HG03565 (cell line): Measurements from ENCODE around the gene DLG4.
A peak's percentile ranks its signal among the peaks of the same experiment; 100 is the strongest.
"Not testable (repeated sequence)": the region's sequence is repeated elsewhere in the genome, so short reads cannot be mapped to it uniquely, and the experiment has no call there.

Experiments
- ATAC-seq: cut with Tn5 transposase; IDR thresholded peaks from one replicate; pipeline ENCODE4 v1.9.1; 2021; ENCODE audit warnings: mild to moderate bottlenecking, moderate library complexity; ENCODE audit not compliant: unreplicated experiment

DLG4 gene

DNA sequence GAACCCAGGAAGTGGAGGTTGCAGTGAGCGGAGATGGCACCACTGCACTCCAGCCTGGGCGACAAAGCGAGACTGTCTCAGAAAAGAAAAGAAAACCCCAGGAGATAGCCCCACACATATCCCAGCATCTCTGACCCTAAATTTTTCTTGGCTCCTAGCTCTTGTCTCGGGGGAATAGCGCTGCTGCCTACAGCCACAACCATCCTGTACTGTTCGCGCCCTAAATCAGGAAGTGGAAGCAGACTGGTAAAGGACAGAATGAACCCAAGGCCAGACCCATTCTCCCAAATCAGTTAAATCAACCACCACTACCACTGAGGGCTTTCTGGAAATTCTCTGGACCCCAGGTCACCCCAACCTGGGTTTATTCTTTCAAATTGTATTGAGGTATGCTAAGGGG lies 30.2 kb upstream of the DLG4 start:
- no peak for ATAC-seq

DNA sequence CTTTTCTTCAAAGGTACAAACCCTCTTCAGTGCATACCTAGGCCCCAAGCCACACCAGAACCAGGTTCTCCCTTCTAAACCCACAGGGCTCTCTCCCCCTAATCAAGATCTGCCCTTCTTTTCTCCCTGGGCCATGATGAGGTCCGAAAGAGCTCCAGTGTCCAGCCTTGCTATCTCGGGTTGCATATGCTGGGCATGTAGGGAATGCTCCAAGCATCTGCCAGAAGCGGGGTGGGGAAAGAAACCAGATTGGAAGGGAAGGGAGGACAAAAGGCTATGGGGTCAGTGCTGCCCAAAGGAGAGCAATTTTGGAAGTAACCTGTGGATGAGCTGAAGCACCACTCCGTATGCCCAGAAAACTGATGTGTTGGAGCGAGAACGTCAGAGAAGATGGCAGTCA lies 29.6 kb upstream of the DLG4 start:
- no peak for ATAC-seq

DNA sequence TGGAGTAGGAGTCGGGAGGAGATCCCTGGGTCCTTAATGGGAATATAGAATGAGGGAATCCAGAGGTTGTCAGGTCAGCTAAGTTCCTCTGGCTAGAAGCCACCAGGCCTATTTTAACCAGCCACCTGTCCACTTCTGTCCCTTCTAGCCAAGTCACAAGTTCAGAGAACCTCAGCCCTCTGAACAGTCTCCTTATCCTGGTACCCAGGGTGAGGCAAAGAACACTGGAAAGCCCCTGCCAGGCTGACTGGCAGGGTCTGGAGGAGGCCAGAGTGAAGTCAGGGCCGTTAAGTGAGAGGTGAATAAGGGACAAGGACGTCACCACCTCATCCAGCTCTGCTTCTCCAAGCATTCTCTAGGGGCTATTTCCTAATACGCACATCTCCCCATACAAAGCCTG lies 29.2 kb upstream of the DLG4 start:
- ATAC-seq, result no peak

- ATAC-seq, result no peak
Observed at GRCh38 chr17:7246779-7247178, 27.1 kb upstream of the DLG4 start.

GRCh38 chr17:7243838-7244237 lies 24.2 kb upstream of the DLG4 start:
- not testable (repeated sequence) for ATAC-seq

DNA sequence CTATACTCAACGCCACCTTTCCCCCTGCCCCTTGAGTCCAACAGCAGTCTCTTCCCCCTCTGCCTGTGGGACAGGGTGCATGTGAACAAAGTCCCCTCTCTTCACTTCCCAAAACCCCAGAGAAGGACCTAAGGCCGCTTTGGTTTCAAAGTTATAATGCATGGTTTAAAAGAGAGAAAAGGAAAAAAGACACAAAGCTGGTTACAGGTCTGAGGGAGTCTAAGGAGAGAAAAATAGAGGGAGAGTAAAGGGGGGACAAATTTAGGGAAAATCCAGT lies 23.8 kb upstream of the DLG4 start:
- ATAC-seq, result no peak

DNA sequence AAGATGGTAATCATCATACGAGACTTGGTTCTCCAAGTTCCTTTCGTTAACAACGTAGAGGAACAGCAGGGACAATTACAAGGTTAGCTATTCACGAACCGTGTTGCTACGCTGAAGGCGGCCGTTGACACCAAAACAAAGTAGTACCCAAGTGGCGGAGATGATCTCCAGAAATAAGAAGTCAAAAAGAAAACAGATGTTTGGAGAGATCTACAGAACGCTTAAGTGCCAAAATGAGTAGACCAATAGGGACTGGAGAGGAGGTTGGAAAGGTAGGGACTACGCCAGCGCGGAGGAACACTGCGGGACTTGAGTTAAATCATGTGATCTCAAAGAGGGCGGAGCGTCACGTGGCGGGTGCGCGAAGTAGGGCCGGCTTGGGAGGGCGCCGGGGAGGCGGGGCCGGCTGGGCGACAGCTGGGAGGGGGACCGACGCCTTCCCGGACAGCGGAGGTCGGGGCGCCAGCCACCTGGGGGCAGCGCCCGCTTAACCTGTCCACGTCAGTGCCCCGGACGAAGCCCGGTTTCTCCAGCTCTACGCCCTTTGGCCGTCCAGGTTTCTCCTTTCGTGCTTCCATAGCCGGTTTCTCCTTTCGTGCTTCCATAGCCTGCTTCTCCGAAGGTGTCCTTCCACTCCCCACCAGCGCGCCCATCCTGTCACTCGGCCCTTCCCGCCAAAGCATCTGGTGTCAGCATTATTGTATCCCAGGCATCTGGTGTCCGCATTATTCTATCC lies 23.2 kb upstream of the DLG4 start:
- peak; percentile 34 for ATAC-seq

- ATAC-seq, result peak; percentile 20
Observed at GRCh38 chr17:7241783-7242716, 22.4 kb upstream of the DLG4 start, which contains the start of gene GABARAP. GABARAP (minus strand) TSS chr17:7242449; CDS start chr17:7242330, 119 bp downstream.

DNA sequence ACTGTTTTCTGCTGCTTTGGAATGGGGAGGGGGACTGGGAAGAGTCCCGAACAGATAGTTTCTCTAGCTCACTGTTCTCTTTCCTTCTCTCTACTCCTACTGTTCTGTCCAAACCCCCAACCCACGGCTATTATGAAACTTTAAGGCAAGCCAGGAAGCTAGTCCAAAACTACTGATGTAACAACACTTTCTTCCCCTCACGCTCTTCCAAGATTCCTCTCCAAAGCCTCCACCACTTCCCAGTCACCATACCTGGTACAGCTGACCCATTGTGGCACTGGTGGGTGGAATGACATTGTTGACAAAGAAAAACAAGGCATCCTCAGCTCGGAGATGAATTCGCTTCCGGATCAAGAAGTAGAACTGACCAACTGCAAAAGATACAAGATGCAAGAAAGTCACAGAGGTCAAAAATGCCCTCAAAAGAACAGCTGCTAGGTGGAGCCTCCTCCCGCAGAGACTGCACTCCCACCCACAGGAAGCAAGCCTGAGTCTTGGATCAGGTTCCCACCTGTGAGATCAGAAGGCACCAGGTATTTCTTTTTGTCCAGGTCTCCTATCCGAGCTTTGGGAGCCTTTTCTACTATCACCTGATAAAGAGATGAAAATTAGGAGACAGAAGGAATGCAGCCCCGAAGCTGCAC lies 21.6 kb upstream of the DLG4 start:
- ATAC-seq, result no peak

- no peak for ATAC-seq
Observed at GRCh38 chr17:7240375-7240774, 20.7 kb upstream of the DLG4 start.

- ATAC-seq, result peak; percentile 38
Observed at GRCh38 chr17:7239091-7240027, 19.7 kb upstream of the DLG4 start, which contains the start of gene PHF23. PHF23 (minus strand) TSS chr17:7239457; CDS start chr17:7239279, 178 bp downstream.

DNA sequence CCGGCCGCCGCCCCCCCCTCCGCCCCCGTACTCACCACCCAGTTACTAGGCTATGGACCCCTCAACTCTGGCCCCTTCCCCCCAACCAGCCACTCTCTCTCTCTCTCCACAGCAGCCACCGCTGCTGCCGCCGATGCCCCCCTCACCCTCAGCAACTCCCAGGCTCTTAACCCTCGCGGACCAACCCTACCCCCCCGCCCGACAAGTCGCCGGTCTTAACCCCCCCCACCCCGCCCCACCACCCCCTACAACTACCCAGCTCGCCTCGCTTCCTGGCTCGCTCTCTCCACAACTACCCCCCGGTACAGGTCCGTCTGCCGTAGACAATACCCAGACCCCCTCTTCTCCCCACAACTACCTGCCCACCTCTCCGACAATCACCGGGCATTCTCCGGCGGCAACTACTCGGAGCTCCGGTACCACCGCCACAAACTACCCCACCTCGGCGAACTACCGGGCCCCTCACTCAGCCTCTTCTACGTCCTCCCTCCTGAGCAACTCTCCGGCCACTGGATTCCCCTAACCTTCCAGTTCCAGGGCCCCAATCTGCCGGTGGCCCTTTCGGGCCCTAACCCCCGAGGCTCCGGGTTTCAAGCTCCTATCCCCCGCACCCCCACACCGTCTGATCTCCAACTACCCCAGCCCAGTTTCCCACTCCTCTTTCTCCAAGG lies 18.9 kb upstream of the DLG4 start:
- ATAC-seq, result no peak

- ATAC-seq, result no peak
Observed at GRCh38 chr17:7237761-7238419, 18.3 kb upstream of the DLG4 start.

DNA sequence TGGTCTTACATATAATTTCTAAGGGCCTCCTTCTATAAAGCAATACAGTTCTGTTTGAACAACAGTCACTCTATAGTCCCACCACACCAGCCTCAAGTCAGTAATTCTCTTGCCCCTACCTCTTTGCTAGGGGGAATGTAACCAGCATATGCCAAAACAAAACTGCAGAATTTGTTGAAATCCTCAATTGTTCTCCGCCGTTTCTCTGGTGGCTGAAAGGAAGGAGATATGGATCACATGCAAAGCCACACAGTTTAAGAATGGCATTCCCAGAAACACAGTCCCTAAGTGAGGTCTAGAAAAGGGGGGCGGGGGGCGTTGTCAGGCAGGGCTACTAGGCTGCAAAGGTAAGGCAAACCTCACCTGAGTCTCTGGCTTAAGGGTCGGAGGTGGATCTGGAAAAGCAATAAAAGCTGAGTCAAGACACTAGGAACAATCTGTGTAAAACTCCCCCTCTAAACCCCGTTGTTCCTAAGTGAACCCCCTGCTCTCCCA lies 17.7 kb upstream of the DLG4 start:
- no peak for ATAC-seq

GRCh38 chr17:7236808-7237207 lies 17.2 kb upstream of the DLG4 start:
- no peak for ATAC-seq

DNA sequence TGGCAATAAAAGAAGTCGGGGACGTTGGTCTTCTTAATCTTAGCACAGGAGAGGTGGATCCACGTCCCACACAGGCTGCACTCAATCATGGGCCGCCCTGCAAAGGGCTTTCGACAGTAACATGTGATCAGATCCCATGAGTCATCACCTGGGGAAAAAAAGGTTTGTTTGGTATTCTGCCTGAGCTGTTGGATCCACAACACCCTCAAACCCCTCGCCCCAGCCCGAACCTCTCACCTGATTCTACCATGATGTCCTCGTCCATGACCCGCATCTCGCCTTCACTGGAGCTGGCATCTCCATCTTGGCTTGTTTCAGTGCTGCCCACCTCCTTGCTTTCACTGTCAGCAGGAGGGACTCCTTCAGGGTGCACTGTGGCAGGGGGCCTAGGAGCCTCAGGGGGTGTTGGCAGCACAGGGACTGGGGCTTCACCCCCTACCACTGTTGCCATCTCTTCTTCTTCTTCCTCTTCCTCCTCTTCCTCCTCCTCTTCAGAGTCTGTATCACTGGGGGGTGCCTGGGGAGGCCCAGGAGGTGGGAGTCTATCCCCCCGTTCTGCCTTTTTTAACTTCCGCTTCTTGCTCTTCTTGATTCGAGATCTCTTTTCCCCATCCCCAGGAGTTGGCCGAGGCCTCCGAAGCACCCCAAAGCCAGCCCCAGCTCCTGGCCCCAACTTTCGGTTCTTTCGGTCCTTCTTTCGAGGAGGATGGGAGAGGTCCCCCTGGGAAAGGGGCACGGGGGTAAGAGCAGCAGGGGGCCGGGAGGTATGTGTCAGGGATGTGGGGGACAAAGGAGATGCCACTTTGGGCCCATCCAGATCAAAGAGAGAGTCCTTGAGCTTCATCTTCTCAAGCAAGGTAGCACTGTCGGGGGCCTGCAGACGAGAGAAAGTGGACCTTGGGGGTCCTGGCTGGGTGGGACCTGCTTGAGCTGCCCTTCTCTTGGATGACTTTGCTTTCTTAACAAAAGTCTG lies 16.3 kb upstream of the DLG4 start:
- ATAC-seq, result no peak

DNA sequence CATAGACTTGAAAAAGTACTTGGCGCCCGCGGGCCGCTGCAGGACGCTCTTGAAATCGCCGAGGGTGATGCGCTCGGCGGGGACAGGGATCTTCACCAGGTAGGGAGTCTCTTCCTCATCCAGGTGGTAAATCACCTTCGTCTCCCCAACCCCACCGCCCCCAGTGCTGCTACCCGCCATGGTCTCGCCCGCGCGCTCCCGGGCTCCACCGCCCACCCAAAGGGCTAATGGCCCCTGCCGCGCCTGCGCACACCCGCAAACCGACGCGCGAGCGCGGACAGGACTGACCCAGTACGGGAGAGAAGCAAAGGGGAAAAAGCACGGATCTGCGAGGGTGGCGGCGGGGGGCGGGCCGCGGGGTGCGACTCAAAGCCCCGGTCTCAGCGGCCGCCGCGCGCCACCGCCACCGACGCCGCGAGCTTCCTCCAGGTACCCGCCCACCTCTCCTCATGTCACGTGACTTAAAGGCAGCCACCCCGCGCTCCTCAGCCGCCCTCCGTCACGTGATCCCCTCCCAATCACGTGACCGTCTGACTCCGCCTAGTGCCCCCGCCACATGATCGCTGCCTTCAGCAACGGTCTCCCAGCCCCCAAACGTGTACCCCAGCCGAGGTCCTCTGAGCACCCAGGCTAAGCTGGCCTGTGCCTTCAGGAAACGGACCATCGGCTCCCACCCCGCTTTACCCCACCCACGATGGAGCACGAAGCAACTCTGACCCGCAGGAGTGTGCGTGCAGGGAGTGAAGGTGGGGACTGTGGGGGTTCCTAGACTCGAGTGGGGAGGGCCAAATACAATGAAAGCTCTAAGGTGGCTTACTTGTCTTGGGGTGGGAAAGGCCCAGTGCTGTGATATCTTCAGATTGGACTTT lies 14.7 kb upstream of the DLG4 start, which contains the start of gene DVL2:
DVL2 (minus strand) TSS at position 435 of the 869 bp plus-strand sequence; CDS start at position 180, 255 bp downstream.
- peak; percentile 47 for ATAC-seq
